Measurements from ENCODE around the gene CARD18.
A peak's percentile ranks its signal among the peaks of the same experiment; 100 is the strongest.

The CARD18 gene

DNA sequence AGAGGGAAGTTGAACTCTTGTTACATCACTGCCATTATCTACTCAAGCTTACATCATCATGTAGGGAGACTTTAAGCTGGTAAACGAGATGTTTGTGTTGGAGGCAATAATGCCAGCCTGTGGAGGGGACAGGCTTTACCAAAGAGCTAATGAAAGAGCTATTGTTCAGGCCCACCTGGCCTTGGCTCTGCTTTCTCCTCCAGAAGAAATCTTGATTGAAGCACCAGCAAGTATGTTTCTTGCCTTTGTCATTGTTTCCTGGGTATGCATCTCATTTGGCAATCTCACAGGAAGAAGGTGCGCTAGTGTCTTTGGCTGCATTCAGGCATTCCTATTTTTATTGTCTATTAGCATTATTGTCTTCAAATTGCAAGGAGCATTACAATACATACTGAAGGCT, 16.7 kb upstream of the CARD18 start:
- TF ChIP-seq, protein P1, sequence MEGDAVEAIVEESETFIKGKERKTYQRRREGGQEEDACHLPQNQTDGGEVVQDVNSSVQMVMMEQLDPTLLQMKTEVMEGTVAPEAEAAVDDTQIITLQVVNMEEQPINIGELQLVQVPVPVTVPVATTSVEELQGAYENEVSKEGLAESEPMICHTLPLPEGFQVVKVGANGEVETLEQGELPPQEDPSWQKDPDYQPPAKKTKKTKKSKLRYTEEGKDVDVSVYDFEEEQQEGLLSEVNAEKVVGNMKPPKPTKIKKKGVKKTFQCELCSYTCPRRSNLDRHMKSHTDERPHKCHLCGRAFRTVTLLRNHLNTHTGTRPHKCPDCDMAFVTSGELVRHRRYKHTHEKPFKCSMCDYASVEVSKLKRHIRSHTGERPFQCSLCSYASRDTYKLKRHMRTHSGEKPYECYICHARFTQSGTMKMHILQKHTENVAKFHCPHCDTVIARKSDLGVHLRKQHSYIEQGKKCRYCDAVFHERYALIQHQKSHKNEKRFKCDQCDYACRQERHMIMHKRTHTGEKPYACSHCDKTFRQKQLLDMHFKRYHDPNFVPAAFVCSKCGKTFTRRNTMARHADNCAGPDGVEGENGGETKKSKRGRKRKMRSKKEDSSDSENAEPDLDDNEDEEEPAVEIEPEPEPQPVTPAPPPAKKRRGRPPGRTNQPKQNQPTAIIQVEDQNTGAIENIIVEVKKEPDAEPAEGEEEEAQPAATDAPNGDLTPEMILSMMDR (IDR thresholded peaks at IDR 0.05; ENCODE audit: low read depth, low read length), result no peak
- H3K4me3 ChIP-seq (replicated peaks in 1 of 2; ENCODE audit: low read depth in 2 of 2, low read length in 2 of 2), result no peak overlapping the region
- DNase-seq (ENCODE audit: low read depth in 2 of 2), result peak in 1 of 2 donors; percentile 25

DNA sequence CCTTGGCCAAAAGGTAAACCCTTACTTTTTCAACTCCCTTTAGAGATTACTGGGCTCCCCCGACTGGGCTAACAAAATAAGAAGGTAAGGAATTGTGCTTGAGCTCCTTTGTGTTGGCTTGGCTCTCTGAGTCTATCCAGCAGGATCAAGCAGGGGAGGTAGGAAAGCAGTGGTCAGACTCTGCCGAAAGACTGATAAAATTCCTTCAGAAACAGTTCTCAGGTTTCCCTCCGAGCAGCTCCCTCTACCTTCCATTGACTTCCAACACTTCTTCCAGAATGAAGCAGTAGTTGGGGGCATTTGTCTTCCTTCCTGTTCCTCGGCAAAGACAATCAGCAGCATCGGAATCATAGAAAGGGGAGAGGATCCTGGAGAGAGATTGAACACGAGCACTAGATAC, 16.1 kb upstream of the CARD18 start:
- no peak overlapping the region for H3K4me3 ChIP-seq (replicated peaks in 1 of 2; ENCODE audit: low read depth in 2 of 2, low read length in 2 of 2)
- no peak for DNase-seq (ENCODE audit: low read depth in 2 of 2)
- TF ChIP-seq, protein P1 (IDR thresholded peaks at IDR 0.05; ENCODE audit: low read depth, low read length), result no peak

DNA sequence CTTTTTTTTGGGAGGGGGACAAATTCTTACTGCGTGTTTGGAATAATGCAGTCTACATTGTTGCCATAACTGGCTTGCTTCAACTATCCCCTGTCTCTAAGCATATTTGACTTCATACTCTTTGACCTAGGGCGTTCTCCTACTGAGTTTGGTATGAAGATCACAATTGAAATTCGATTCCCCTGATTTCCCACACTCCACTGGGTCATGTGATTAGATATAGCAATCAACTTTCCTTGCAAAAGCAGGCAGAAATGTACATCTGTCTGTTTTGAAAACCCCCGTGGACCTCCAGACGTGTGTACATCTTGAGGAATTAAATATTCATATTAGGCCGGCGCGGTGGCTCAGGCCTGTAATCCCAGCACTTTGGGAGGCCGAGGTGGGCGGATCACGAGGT, 13.8 kb upstream of the CARD18 start:
- no peak overlapping the region for H3K4me3 ChIP-seq (replicated peaks in 1 of 2; ENCODE audit: low read depth in 2 of 2, low read length in 2 of 2)
- DNase-seq (ENCODE audit: low read depth in 2 of 2), result no peak
- TF ChIP-seq, protein P1 (IDR thresholded peaks at IDR 0.05; ENCODE audit: low read depth, low read length), result no peak

DNA sequence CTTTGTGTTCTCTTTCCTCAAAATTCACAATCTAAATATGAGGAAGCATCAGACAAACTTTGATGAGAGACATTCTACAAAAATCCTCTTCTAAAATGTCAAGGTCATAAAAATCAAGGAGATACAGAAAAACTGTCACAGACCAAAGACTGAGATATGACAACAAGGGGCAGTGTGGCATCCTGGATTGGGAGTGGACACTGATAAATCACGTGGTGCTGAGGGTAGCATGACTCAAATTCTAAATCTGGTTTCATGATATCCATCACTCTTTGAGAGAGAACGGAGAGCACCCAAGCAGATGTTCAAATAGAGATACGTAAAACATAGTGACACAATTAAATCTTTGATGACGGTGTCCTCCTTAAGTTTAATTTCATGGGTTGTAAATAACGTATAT, 13.0 kb upstream of the CARD18 start:
- TF ChIP-seq, protein P1 (IDR thresholded peaks at IDR 0.05; ENCODE audit: low read depth, low read length), result no peak
- H3K4me3 ChIP-seq (replicated peaks in 1 of 2; ENCODE audit: low read depth in 2 of 2, low read length in 2 of 2), result no peak overlapping the region
- DNase-seq (ENCODE audit: low read depth in 2 of 2), result peak in 1 of 2 donors; percentile 52

DNA sequence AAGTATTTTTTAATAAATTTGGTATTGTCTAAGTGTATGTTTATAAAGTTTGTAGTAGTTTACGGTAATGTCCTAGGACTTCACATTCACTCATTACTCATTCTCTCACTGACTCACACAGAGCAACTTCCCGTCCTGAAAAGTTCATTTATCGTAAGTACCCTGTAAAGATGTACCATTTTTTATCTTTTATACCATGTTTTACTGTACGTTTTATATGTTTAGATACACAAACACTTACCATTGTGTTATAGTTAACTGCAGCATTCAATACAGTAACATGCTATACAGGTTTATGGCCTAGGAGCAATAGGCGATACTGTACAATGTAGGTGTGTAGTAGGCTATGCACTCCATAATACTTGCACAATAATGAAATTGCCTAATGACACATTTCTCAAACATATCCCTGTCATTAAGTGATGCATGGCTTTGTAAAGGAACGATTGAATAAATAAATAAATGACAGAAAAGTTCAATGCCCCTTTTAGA, 12.5 kb upstream of the CARD18 start:
- peak; percentile 42 to 91 for DNase-seq (ENCODE audit: low read depth in 2 of 2)
- TF ChIP-seq, protein P1 (IDR thresholded peaks at IDR 0.05; ENCODE audit: low read depth, low read length), result no peak
- H3K4me3 ChIP-seq (replicated peaks in 1 of 2; ENCODE audit: low read depth in 2 of 2, low read length in 2 of 2), result no peak overlapping the region

DNA sequence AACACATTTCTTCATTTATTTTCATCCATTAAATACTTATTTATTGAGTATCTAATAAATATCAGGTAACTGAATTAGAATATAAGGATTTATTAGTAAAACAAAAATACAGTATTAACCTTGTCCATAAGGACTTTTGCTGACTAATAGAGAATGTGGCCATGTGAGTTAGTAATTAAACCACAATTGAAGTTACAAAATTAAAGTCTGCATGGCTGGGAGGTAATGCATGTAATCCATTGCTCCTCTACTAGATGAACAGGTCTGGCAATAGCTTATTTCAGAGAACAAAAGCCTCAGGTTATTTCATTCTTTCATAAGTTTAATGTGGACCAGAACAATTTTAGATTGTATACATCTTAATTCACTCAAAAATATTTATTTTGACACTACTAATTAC, 9.9 kb upstream of the CARD18 start:
- no peak overlapping the region for H3K4me3 ChIP-seq (replicated peaks in 1 of 2; ENCODE audit: low read depth in 2 of 2, low read length in 2 of 2)
- DNase-seq (ENCODE audit: low read depth in 2 of 2), result no peak
- TF ChIP-seq, protein P1 (IDR thresholded peaks at IDR 0.05; ENCODE audit: low read depth, low read length), result no peak

DNA sequence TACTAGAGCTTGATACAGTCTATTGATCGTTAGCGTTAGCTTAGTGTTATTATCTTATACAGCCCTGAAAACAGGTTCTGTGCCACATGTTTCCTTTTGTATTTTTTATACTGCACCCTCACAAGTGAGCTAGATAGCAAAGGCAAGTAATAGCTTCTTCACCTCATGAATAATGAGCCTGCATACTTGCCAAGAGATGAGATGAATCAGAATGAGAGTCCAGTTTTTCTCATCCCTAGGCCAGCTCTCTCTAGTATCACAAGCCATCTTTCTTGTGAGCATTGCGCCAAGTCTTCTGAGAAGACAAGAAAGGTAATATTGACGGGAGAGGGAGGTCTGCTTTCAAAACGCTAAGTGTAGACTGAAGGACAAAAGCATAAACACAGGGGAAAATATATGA, 8.7 kb upstream of the CARD18 start:
- TF ChIP-seq, protein P1 (IDR thresholded peaks at IDR 0.05; ENCODE audit: low read depth, low read length), result no peak
- peak in 1 of 2 donors; percentile 55 for DNase-seq (ENCODE audit: low read depth in 2 of 2)
- H3K4me3 ChIP-seq (replicated peaks in 1 of 2; ENCODE audit: low read depth in 2 of 2, low read length in 2 of 2), result no peak overlapping the region

Measured in cardiac fibroblast (primary cell).